Right forelimb (tissue), 1 donor: ENCODE measurements around the gene PARP8.

ENCODE experiments used
- DNase-seq: peaks from one replicate; pipeline ENCODE4 v3.0.0-alpha.2; 2018

PARP8 gene

DNA sequence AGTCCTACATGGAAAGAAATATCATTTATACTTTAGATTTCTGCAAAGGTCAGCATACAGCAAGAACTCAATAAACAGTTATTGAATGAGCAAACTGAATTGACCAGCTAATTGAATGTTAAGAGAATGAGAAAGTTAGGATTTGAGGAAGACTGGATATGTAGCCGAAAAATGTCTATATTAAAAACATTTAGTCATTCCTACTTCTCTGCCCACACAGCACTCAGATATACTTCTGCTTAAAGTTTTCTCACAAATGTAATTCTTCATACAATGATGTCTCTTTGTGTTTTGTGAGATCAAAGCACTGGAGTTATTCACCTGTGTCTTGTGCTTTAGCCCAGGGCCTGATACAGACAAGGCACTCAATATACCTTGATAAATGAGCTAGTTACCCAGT lies 188.6 kb downstream of the PARP8 start:
- no peak for DNase-seq

- no peak for DNase-seq
Observed at GRCh38 chr5:50856401-50857119, 190.1 kb downstream of the PARP8 start.

GRCh38 chr5:50863534-50864170 lies 197.2 kb downstream of the PARP8 start:
- no peak for DNase-seq

- DNase-seq: no peak
Observed at GRCh38 chr5:50864466-50864865, 198.0 kb downstream of the PARP8 start.

DNA sequence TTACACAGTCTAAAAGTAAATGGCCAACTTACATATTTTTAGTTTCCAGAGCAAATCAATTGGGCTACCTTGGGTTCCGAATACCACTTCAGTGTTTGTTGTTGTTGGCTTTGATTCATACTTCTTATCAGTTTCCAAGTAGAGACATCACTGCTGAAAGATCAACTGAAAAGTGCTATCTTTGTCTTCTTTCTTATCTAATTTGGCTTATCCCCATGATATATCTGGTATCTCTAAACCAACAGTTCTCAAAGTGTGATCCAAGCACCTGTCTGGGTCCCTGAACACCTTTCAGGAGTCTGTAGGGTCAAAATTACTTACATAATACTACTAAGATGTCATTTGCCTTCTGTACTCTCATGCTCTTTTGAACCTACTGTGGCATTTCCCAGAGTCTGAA lies 200.0 kb downstream of the PARP8 start:
- DNase-seq: no peak

DNA sequence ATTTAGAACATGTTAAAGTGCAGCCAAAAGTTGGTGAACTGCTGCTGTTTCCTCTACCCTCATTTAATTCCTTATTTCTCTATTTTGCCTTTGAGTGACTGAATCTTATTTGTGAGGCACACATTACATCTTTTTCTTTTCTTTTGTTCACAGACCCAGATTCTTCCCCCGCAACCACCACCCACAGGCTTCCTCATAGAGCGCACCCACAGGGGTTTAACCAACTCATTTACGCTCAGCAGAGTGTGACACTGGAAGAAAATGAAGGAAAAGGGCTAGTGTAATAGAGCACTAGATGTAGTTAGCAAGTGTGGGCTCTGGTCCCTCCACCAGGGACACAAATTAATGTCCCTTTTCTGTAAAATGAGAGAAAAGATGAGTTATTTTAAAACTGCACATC lies 200.7 kb downstream of the PARP8 start:
- no peak for DNase-seq

- DNase-seq: no peak
Observed at GRCh38 chr5:50873595-50874277, 207.3 kb downstream of the PARP8 start.

GRCh38 chr5:50874306-50875001 lies 208.0 kb downstream of the PARP8 start:
- DNase-seq: no peak

- no peak for DNase-seq
Observed at GRCh38 chr5:50875002-50875344, 208.5 kb downstream of the PARP8 start.

DNA sequence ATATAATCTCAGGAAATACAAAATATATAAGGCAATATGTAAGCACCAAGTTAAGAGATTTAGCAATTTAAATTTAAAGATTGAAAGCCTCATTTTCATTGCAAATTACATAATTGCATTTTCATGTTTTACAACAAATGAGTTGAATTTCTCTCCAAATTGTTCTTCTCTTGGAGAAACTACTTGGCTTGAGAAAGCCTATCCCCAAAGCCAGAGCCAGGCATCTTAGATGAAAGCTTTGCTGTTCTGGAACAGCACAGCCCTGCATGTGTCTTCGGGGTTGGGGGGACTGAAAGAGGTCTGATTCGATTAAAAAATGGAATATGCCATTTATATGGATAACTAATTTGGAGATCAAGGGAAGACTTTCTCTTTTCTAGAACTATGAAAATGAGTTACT lies 212.0 kb downstream of the PARP8 start:
- DNase-seq: no peak

DNA sequence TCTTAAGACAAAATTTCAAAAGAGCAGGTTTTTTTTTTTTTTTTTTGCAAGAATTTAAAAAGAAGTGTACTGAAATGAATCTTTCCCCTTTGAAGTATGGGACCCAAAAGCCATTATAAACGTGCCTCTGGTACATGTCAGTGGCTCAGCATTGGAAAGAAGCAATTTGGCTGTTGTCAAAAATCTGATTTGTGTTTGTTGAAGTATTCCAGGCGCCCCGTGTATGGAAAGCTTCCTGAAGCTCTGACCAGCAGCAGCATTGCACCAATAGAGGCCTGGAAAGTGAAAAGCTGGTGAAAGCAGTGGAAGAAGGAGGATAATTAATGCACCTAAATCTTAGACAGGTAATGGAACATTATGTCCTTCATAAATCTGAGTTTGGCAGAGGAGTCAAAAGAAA lies 215.0 kb downstream of the PARP8 start:
- no peak for DNase-seq

DNA sequence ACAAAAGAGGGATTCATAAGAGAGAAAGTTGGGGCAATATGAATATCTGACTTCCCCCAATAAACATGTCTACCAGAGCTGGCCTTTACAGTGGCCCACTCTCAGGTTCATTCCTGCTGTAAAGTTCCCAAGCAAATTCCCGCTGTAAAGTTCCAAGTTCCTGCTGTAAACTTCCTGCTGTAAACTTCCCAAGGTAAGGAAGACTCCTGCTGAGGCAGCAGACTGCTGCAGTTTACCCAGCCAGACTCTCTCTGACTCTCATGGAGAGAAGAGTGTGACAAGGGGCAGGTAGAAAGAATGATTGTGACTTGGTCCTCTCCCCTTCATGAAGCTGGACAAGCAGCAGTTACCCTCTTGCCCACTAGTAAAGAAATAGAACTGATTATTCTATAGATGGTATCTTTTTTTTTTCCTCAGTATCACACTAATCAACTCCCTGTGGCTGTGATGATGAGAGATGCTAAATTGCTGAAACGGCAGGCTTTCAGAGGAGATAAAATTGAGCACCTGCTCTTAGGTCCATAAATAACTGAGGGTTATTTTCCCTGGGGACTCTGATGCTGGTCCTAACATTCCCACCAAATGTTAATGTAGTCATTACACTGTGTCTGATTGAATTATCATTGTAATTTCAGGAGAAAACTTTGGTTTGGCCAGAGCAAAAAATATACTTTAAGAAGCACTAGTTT lies 220.4 kb downstream of the PARP8 start:
- DNase-seq: no peak

DNA sequence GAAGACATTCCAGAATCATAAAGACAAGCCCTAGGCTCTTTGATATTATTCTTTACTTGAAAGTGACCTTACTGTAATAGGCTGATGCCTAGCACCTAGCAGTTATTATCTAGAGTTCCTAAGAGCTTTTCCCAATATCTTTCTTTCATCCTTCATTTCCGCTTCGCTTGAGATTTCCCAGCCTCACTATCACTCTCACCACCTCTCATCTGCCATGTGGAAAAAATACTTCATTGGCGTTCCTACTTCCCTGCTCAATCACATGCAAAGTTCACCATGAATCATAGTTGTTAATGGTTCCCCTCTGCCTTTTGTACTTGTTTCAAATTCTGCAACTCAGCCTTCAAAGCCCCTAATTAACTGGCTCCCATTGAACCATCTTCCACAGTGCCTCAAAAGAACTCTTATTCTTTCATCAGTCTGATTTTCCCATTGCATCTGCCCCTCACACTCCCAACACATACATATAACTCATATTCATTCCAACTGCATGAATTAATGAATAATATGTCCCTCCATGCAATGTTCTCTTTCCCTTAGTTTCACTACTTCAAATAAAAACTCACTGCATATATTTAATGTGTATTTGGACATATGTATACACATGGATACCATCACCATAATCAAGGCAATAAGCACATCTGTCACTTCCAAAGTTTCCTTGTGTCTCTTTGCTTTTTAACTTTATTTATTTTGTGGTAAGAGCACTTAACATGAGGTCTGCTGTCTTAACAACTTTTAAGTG lies 221.6 kb downstream of the PARP8 start:
- no peak for DNase-seq

GRCh38 chr5:50888751-50889150 lies 222.3 kb downstream of the PARP8 start:
- DNase-seq: no peak

DNA sequence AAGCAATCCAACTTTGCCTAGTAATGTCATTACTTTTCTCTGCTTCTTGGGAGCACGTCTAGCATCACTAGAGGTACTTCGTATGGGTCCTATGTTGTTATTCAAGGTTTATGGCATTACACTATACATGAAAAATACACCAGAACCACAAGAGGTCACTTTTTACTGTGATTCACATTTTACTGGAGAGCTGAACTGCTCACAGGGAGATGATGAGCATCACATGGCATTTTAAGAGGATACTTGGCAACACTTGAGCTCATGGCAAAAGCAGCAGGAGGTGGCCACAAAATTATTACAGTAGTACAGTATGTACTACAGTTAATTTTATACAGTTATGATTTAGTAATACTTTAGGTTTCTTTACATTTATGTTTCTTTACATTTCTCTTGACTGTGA lies 223.4 kb downstream of the PARP8 start:
- no peak for DNase-seq
